NCI-H69 (cell line): ENCODE data around the gene ATP2C1.
A peak's percentile ranks its signal among the peaks of the same experiment; 100 is the strongest.

Experiments used
- DNase-seq: peaks from one replicate; lab custom pipeline; 2025; lab: John Stamatoyannopoulos, UW

ATP2C1 gene

GRCh38 chr3:130895690-130896488 is 2.0 kb downstream of the ATP2C1 start:
- peak; percentile 4 for DNase-seq

GRCh38 chr3:130897316-130897715 is 3.4 kb downstream of the ATP2C1 start:
- no peak for DNase-seq

GRCh38 chr3:130900959-130901358 is 7.1 kb downstream of the ATP2C1 start:
- DNase-seq: no peak

GRCh38 chr3:130901463-130902204 is 7.8 kb downstream of the ATP2C1 start:
- DNase-seq: no peak

- no peak for DNase-seq
Measured at GRCh38 chr3:130903412-130903908, 9.6 kb downstream of the ATP2C1 start.

GRCh38 chr3:130904491-130904890 is 10.6 kb downstream of the ATP2C1 start:
- DNase-seq: no peak

GRCh38 chr3:130905551-130905950 is 11.7 kb downstream of the ATP2C1 start:
- DNase-seq: peak; percentile 19

GRCh38 chr3:130906374-130906995 is 12.6 kb downstream of the ATP2C1 start:
- no peak for DNase-seq

- DNase-seq: no peak
Measured at GRCh38 chr3:130907500-130907899, 13.6 kb downstream of the ATP2C1 start.

- no peak for DNase-seq
Measured at GRCh38 chr3:130907966-130908365, 14.1 kb downstream of the ATP2C1 start.

- DNase-seq: no peak
Measured at GRCh38 chr3:130915567-130916292, 21.8 kb downstream of the ATP2C1 start.

GRCh38 chr3:130916507-130917167 is 22.8 kb downstream of the ATP2C1 start:
- DNase-seq: no peak

GRCh38 chr3:130918328-130918727 is 24.4 kb downstream of the ATP2C1 start:
- no peak for DNase-seq

GRCh38 chr3:130925628-130926027 is 31.7 kb downstream of the ATP2C1 start:
- peak; percentile 32 for DNase-seq

GRCh38 chr3:130926504-130926903 is 32.6 kb downstream of the ATP2C1 start:
- no peak for DNase-seq

- DNase-seq: no peak
Measured at GRCh38 chr3:130929804-130930203, 35.9 kb downstream of the ATP2C1 start.

- DNase-seq: no peak
Measured at GRCh38 chr3:130932979-130933378, 39.1 kb downstream of the ATP2C1 start.

GRCh38 chr3:130933801-130934345 is 40.0 kb downstream of the ATP2C1 start:
- no peak for DNase-seq

- no peak for DNase-seq
Measured at GRCh38 chr3:130934442-130935089, 40.7 kb downstream of the ATP2C1 start.

- no peak for DNase-seq
Measured at GRCh38 chr3:130935761-130936492, 42.0 kb downstream of the ATP2C1 start.
